HEK293 (cell line): ENCODE measurements around the gene SFXN3.

Source experiments
- CTCF ChIA-PET: fragments of 350-600 bp; formaldehyde crosslinking; extraction: SDS; loops from one replicate; lab custom pipeline; 2021; ENCODE audit warnings: antibody characterized with exemption; lab: Yijun Ruan, JAX
- POLR2A ChIA-PET: fragments of 300-600 bp; formaldehyde crosslinking; extraction: SDS; loops from one replicate; lab custom pipeline; 2020; ENCODE audit warnings: antibody characterized with exemption, inconsistent platforms; lab: Yijun Ruan, JAX
- H3K27ac ChIP-seq: fragments of 200-500 bp; sonication (Bioruptor generic); 2 replicates; pipeline ENCODE4 v1.5.1; 2014; ENCODE audit warnings: low read depth, low read length, control low read depth, inconsistent platforms; ENCODE audit errors: extremely low read depth
- H3K36me3 ChIP-seq, 2 experiments: fragments of 200-500 bp in 1 of 2; sonication (Bioruptor generic) in 1 of 2; 1 replicate in 1 of 2; 2 replicates in 1 of 2; pipeline ENCODE4 v1.5.1; 2014 to 2017; ENCODE audit warnings: inconsistent platforms in 2 of 2, low read length in 2 of 2; ENCODE audit not compliant: control insufficient read depth in 2 of 2, insufficient read depth in 1 of 2
- H3K4me1 ChIP-seq: fragments of 200-500 bp; sonication (Bioruptor generic); 2 replicates; pipeline ENCODE4 v1.5.1; 2014; ENCODE audit warnings: mild to moderate bottlenecking, low read length, inconsistent platforms; ENCODE audit not compliant: control insufficient read depth, insufficient read depth
- H3K4me3 ChIP-seq: 2 replicates; pipeline ENCODE4 v1.5.1; 2011; ENCODE audit warnings: low read depth, mild to moderate bottlenecking, control low read depth, low read length, moderate library complexity
- H3K9me3 ChIP-seq: fragments of 200-500 bp; sonication (Bioruptor generic); 2 replicates; pipeline ENCODE4 v1.5.1; 2014; ENCODE audit warnings: low read depth, low read length, inconsistent platforms; ENCODE audit not compliant: control insufficient read depth, insufficient read depth
- ZBTB17 ChIP-seq: fragments of 450-650 bp; formaldehyde crosslinking; IDR thresholded peaks from 2 replicates; pipeline ENCODE4 v1.5.1; 2016; ENCODE audit warnings: missing biosample characterization, missing genetic modification characterization
- ZBTB7A ChIP-seq: fragments of 450-650 bp; formaldehyde crosslinking; IDR thresholded peaks from 2 replicates; pipeline ENCODE4 v1.5.1; 2016; ENCODE audit warnings: low read depth, missing biosample characterization, missing genetic modification characterization
- ZEB2 ChIP-seq: fragments of 450-650 bp; formaldehyde crosslinking; IDR thresholded peaks from 2 replicates; pipeline ENCODE4 v1.5.1; 2016; ENCODE audit warnings: missing biosample characterization, missing genetic modification characterization
- ZIC2 ChIP-seq: fragments of 450-650 bp; formaldehyde crosslinking; IDR thresholded peaks from 2 replicates; pipeline ENCODE4 v1.5.1; 2016; ENCODE audit warnings: missing biosample characterization, missing genetic modification characterization
- ZNF114 ChIP-seq: fragments of 450-650 bp; formaldehyde crosslinking; IDR thresholded peaks from 2 replicates; pipeline ENCODE4 v1.5.0; 2017; ENCODE audit warnings: missing biosample characterization, missing genetic modification characterization
- ZNF140 ChIP-seq: fragments of 450-650 bp; formaldehyde crosslinking; IDR thresholded peaks from 2 replicates; pipeline ENCODE4 v1.5.1; 2016; ENCODE audit warnings: missing biosample characterization, missing genetic modification characterization
- ZNF202 ChIP-seq: fragments of 450-650 bp; formaldehyde crosslinking; IDR thresholded peaks from 2 replicates; pipeline ENCODE4 v1.5.1; 2016; ENCODE audit warnings: missing biosample characterization, missing genetic modification characterization, borderline replicate concordance
- ZNF23 ChIP-seq: fragments of 450-650 bp; formaldehyde crosslinking; IDR thresholded peaks from 2 replicates; pipeline ENCODE4 v1.5.1; 2016; ENCODE audit warnings: missing biosample characterization, missing genetic modification characterization, borderline replicate concordance
- ZNF324 ChIP-seq: fragments of 450-650 bp; formaldehyde crosslinking; IDR thresholded peaks from 2 replicates; pipeline ENCODE4 v1.5.1; 2016; ENCODE audit warnings: missing biosample characterization, missing genetic modification characterization
- ZNF335 ChIP-seq: fragments of 450-650 bp; formaldehyde crosslinking; conservative IDR thresholded peaks from 2 replicates; pipeline ENCODE4 v1.5.1; 2016; ENCODE audit warnings: missing biosample characterization, missing genetic modification characterization
- ZNF521 ChIP-seq: fragments of 450-650 bp; formaldehyde crosslinking; IDR thresholded peaks from 2 replicates; pipeline ENCODE4 v1.5.1; 2017; ENCODE audit warnings: missing biosample characterization, mild to moderate bottlenecking, missing genetic modification characterization
- ZNF530 ChIP-seq: fragments of 450-650 bp; formaldehyde crosslinking; IDR thresholded peaks from 2 replicates; pipeline ENCODE4 v1.5.1; 2016; ENCODE audit warnings: low read depth, missing biosample characterization, missing genetic modification characterization
- ZNF561 ChIP-seq: fragments of 450-650 bp; IDR thresholded peaks from 2 replicates; pipeline ENCODE4 v1.5.1; 2018; ENCODE audit warnings: missing biosample characterization, missing genetic modification characterization, borderline replicate concordance
- ZNF600 ChIP-seq: fragments of 450-650 bp; formaldehyde crosslinking; IDR thresholded peaks from 2 replicates; pipeline ENCODE4 v1.5.1; 2016; ENCODE audit warnings: missing biosample characterization, missing genetic modification characterization
- ZNF660 ChIP-seq: fragments of 450-650 bp; IDR thresholded peaks from 2 replicates; pipeline ENCODE4 v1.5.1; 2018; ENCODE audit warnings: missing biosample characterization, mild to moderate bottlenecking, missing genetic modification characterization
- ZNF677 ChIP-seq: fragments of 450-650 bp; IDR thresholded peaks from 2 replicates; pipeline ENCODE4 v1.5.0; 2018; ENCODE audit warnings: missing biosample characterization, mild to moderate bottlenecking, missing genetic modification characterization, moderate library complexity
- ZNF701 ChIP-seq: fragments of 450-650 bp; formaldehyde crosslinking; IDR thresholded peaks from 2 replicates; pipeline ENCODE4 v1.5.1; 2016; ENCODE audit warnings: missing biosample characterization, missing genetic modification characterization
- ZNF792 ChIP-seq: fragments of 450-650 bp; formaldehyde crosslinking; IDR thresholded peaks from 2 replicates; pipeline ENCODE4 v1.5.1; 2016; ENCODE audit warnings: missing biosample characterization, missing genetic modification characterization
- TF ChIP-seq, protein P1 (sequence below): fragments of 450-650 bp; IDR thresholded peaks from 2 replicates; pipeline ENCODE4 v1.5.1; 2018; ENCODE audit warnings: missing biosample characterization, missing genetic modification characterization
- TF ChIP-seq, protein P2 (sequence below): fragments of 450-650 bp; formaldehyde crosslinking; IDR thresholded peaks from 2 replicates; pipeline ENCODE4 v1.5.1; 2017; ENCODE audit warnings: missing biosample characterization, missing genetic modification characterization
- TF ChIP-seq, protein P3 (sequence below): fragments of 450-650 bp; formaldehyde crosslinking; IDR thresholded peaks from 2 replicates; pipeline ENCODE4 v1.5.1; 2016; ENCODE audit warnings: missing biosample characterization, missing genetic modification characterization
- TF ChIP-seq, protein P4 (sequence below): fragments of 450-650 bp; formaldehyde crosslinking; IDR thresholded peaks from 2 replicates; pipeline ENCODE4 v1.5.1; 2017; ENCODE audit warnings: missing biosample characterization, missing genetic modification characterization

The SFXN3 gene

DNA sequence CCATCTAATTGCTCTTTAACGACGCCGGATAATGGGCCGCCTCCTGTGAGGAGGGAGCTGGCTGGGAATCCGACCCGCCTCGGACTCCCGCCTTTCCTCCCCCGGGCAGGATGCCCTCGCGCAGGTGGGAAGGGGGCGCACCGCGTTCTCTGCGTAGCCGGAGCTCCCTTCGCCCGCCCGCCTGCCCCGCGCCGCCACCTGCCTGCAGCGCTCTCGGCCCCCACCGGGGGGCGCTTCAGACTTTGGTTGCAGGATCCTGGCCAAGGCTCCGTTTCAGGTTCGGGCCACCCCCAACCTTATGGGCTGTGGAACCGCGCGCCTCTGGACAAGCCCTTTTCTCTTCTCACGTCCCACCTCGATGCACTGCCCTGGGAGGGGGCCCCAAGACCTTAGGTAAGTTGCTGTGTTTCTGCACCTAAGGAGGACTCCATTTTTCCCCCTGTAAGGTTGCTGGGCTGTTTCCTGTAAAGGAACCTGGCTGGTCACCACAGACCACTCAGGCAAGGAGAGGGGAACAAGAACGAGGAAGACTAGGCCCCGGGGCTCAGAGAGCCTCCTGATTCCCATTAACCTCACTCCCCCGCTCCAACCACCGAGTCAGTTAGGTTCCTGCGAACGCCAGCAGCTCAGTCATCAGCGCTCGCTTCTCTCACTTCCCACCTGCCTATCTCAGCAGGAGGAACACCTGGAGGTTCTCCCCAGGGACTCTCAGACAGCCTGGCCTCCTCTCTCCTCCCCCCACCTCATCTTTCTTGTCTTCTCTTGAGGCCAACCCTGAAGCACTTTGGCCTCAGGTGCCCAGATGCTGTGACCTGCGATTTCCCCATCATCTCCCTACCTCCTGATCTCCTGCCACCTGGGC lies 19.4 kb downstream of the SFXN3 start (continued):
- TF ChIP-seq, protein P1, sequence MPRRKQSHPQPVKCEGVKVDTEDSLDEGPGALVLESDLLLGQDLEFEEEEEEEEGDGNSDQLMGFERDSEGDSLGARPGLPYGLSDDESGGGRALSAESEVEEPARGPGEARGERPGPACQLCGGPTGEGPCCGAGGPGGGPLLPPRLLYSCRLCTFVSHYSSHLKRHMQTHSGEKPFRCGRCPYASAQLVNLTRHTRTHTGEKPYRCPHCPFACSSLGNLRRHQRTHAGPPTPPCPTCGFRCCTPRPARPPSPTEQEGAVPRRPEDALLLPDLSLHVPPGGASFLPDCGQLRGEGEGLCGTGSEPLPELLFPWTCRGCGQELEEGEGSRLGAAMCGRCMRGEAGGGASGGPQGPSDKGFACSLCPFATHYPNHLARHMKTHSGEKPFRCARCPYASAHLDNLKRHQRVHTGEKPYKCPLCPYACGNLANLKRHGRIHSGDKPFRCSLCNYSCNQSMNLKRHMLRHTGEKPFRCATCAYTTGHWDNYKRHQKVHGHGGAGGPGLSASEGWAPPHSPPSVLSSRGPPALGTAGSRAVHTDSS (tag by site-specific recombination): 0 out of 2 replicates have a peak, but pooled peaks have one; percentile 6
- TF ChIP-seq ZNF792 (tag by site-specific recombination): no peak
- TF ChIP-seq ZNF324: no peak
- peak; percentile 64; the same call in 1 of the 2 replicates for TF ChIP-seq ZEB2 (tag by site-specific recombination)
- peak; percentile 64; the same call in 1 of the 2 replicates for TF ChIP-seq ZNF561
- no peak for TF ChIP-seq ZNF677 (tag by site-specific recombination)
- TF ChIP-seq, protein P2, sequence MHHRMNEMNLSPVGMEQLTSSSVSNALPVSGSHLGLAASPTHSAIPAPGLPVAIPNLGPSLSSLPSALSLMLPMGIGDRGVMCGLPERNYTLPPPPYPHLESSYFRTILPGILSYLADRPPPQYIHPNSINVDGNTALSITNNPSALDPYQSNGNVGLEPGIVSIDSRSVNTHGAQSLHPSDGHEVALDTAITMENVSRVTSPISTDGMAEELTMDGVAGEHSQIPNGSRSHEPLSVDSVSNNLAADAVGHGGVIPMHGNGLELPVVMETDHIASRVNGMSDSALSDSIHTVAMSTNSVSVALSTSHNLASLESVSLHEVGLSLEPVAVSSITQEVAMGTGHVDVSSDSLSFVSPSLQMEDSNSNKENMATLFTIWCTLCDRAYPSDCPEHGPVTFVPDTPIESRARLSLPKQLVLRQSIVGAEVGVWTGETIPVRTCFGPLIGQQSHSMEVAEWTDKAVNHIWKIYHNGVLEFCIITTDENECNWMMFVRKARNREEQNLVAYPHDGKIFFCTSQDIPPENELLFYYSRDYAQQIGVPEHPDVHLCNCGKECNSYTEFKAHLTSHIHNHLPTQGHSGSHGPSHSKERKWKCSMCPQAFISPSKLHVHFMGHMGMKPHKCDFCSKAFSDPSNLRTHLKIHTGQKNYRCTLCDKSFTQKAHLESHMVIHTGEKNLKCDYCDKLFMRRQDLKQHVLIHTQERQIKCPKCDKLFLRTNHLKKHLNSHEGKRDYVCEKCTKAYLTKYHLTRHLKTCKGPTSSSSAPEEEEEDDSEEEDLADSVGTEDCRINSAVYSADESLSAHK: 0 out of 2 replicates have a peak, but pooled peaks have one; percentile 31
- TF ChIP-seq, protein P3, sequence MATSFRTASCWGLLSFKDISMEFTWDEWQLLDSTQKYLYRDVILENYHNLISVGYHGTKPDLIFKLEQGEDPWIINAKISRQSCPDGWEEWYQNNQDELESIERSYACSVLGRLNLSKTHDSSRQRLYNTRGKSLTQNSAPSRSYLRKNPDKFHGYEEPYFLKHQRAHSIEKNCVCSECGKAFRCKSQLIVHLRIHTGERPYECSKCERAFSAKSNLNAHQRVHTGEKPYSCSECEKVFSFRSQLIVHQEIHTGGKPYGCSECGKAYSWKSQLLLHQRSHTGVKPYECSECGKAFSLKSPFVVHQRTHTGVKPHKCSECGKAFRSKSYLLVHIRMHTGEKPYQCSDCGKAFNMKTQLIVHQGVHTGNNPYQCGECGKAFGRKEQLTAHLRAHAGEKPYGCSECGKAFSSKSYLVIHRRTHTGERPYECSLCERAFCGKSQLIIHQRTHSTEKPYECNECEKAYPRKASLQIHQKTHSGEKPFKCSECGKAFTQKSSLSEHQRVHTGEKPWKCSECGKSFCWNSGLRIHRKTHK (tag by site-specific recombination): no peak
- no peak for TF ChIP-seq ZNF114
- peak; percentile 74 for TF ChIP-seq ZIC2 (tag by site-specific recombination)
- no peak for TF ChIP-seq ZNF23 (tag by site-specific recombination)
- no peak for TF ChIP-seq ZBTB7A (tag by site-specific recombination)
- TF ChIP-seq, all 188 proteins: peak for 36

DNA sequence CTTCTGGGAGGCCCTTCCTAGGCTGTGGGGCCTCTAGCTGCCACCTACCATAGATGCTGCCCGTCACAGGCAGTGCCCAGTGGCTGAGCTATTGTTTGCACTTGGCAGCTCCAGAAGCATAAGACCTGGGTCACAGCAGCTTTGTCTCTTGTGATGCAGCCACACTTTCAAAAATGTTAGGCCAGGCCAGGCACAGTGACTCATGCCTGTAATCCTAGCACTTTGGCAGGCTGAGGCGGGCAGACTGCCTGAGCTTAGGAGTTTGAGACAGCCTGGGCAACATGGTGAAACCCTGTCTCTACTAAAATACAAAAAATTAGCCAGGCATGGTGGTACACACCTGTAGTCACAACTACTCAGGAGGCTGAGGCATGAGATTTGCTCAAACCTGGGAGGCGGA lies 21.3 kb downstream of the SFXN3 start:
- H3K27ac ChIP-seq: no peak overlapping the region
- H3K4me1 ChIP-seq: peaks cover 6% of the 10 kb centered on the region; the same call in 1 of the 2 replicates
- no peaks in the 10 kb centered on the region for H3K9me3 ChIP-seq
- ChIA-PET CTCF (interaction anchor here (0.7 to 7.0 kb wide), 14 partner anchors 7 to 367 kb away, joined by 3 to 96 read pairs (median 7); partner anchors contain the start of genes KAZALD1, PDZD7 and SFXN3), POLR2A (interaction anchor here (0.5 to 2.3 kb wide), 3 partner anchors 9 to 440 kb away, joined by 3 to 10 read pairs (median 6); partner anchors contain the start of gene KAZALD1)
- H3K36me3 ChIP-seq: peaks cover 11 to 16% of the 10 kb centered on the region in 2 experiments; a peak in 2 of 3 replicates
- no peak overlapping the region for H3K4me3 ChIP-seq
- 0 out of 2 replicates have a peak, but pooled peaks have one; percentile 10 for TF ChIP-seq ZBTB17 (tag by site-specific recombination)
- no peak for TF ChIP-seq ZNF677 (tag by site-specific recombination)
- no peak for TF ChIP-seq ZNF701
- TF ChIP-seq ZNF335 (tag by site-specific recombination): peak; percentile 51
- TF ChIP-seq, protein P1 (tag by site-specific recombination): no peak
- TF ChIP-seq, protein P4, sequence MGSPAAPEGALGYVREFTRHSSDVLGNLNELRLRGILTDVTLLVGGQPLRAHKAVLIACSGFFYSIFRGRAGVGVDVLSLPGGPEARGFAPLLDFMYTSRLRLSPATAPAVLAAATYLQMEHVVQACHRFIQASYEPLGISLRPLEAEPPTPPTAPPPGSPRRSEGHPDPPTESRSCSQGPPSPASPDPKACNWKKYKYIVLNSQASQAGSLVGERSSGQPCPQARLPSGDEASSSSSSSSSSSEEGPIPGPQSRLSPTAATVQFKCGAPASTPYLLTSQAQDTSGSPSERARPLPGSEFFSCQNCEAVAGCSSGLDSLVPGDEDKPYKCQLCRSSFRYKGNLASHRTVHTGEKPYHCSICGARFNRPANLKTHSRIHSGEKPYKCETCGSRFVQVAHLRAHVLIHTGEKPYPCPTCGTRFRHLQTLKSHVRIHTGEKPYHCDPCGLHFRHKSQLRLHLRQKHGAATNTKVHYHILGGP (tag by site-specific recombination): no peak
- no peak for TF ChIP-seq ZNF202 (tag by site-specific recombination)
- no peak for TF ChIP-seq ZNF521 (tag by site-specific recombination)
- peak; percentile 81 for TF ChIP-seq ZNF600 (tag by site-specific recombination)
- no peak for TF ChIP-seq ZNF660 (tag by site-specific recombination)
- peak; percentile 47; the same call in 1 of the 2 replicates for TF ChIP-seq ZNF140 (tag by site-specific recombination)
- TF ChIP-seq, protein P3 (tag by site-specific recombination): no peak
- no peak for TF ChIP-seq ZNF530
